GM23338 (cell line): ENCODE results near the gene ZNF662. TPM values are rescaled to one million over a fixed set of nuclear protein-coding genes. Genes with fewer than 3 reads are reported as not detected.

Experiments
- ATAC-seq: fragments of 200-7000 bp; cut with Tn5 transposase; 3 replicates; pipeline ENCODE4 v1.9.1; 2020
- DNase-seq: peaks from one replicate; pipeline ENCODE4 v3.0.0-alpha.2; 2015; ENCODE audit warnings: low spot score
- H2AFZ ChIP-seq: fragments of 200-600 bp; sonication (generic); 2 replicates; pipeline ENCODE4 v1.8.0; 2016; ENCODE audit warnings: antibody characterized with exemption, mild to moderate bottlenecking, moderate library complexity
- H3F3A ChIP-seq: fragments of 200-600 bp; sonication (generic); replicated peaks from 2 replicates; pipeline ENCODE4 v1.8.0; 2017; ENCODE audit warnings: antibody characterized with exemption, mixed run types, low read depth
- H3K27ac ChIP-seq: fragments of 200-600 bp; sonication (generic); 2 replicates; pipeline ENCODE4 v1.6.1; 2016; ENCODE audit warnings: low read depth
- H3K27me3 ChIP-seq: fragments of 200-600 bp; sonication (generic); 2 replicates; pipeline ENCODE4 v1.8.0; 2016; ENCODE audit warnings: mild to moderate bottlenecking, mixed run types, moderate library complexity; ENCODE audit not compliant: insufficient read depth
- H3K36me3 ChIP-seq: fragments of 200-600 bp; sonication (generic); 2 replicates; pipeline ENCODE4 v1.8.0; 2016; ENCODE audit warnings: mild to moderate bottlenecking; ENCODE audit not compliant: insufficient read depth
- H3K4me1 ChIP-seq: fragments of 200-600 bp; sonication (generic); 2 replicates; pipeline ENCODE4 v1.8.0; 2016; ENCODE audit warnings: mild to moderate bottlenecking, moderate library complexity; ENCODE audit not compliant: insufficient read depth
- H3K4me2 ChIP-seq: fragments of 200-600 bp; sonication (generic); 2 replicates; pipeline ENCODE4 v1.7.1; 2017; ENCODE audit warnings: mixed run types
- H3K4me3 ChIP-seq: fragments of 200-600 bp; sonication (generic); 2 replicates; pipeline ENCODE4 v1.6.1; 2016; ENCODE audit warnings: mixed run types
- H3K79me2 ChIP-seq: fragments of 200-600 bp; sonication (generic); replicated peaks from 2 replicates; pipeline ENCODE4 v1.8.0; 2017; ENCODE audit warnings: mild to moderate bottlenecking; ENCODE audit not compliant: insufficient read depth
- H3K9me2 ChIP-seq: fragments of 200-600 bp; sonication (generic); 2 replicates; pipeline ENCODE4 v1.8.0; 2017; ENCODE audit not compliant: insufficient read depth
- H4K20me1 ChIP-seq: fragments of 200-600 bp; sonication (generic); replicated peaks from 2 replicates; pipeline ENCODE4 v1.8.0; 2017; ENCODE audit warnings: mild to moderate bottlenecking; ENCODE audit not compliant: insufficient read depth
- H3K27ac Mint-ChIP-seq: 2 replicates; pipeline ENCODE4 v1.8.0; 2020; ENCODE audit warnings: inconsistent platforms, mild to moderate bottlenecking, moderate library complexity, mixed read lengths
- H3K27me3 Mint-ChIP-seq: 3 replicates; pipeline ENCODE4 v1.8.0; 2022; ENCODE audit warnings: low read depth, mild to moderate bottlenecking, moderate library complexity, mixed read lengths, inconsistent platforms; ENCODE audit not compliant: insufficient read depth, poor library complexity
- H3K36me3 Mint-ChIP-seq: 3 replicates; pipeline ENCODE4 v1.8.0; 2021; ENCODE audit warnings: low read depth, mild to moderate bottlenecking, inconsistent platforms, moderate library complexity, mixed read lengths
- H3K4me1 Mint-ChIP-seq: 3 replicates; pipeline ENCODE4 v1.8.0; 2020; ENCODE audit warnings: mild to moderate bottlenecking, inconsistent platforms, mixed read lengths
- H3K4me3 Mint-ChIP-seq: 3 replicates; pipeline ENCODE4 v1.8.0; 2021; ENCODE audit warnings: moderate library complexity, mild to moderate bottlenecking, inconsistent platforms, mixed read lengths
- H3K9me3 Mint-ChIP-seq: 3 replicates; pipeline ENCODE4 v1.8.0; 2020; ENCODE audit warnings: moderate library complexity, mild to moderate bottlenecking, inconsistent platforms, mixed read lengths
- CREB1 ChIP-seq: fragments of 250-450 bp; sonication (Bioruptor Pico); IDR thresholded peaks from 2 replicates; pipeline ENCODE4 v1.5.0; 2020; ENCODE audit warnings: low read depth, mild to moderate bottlenecking, moderate library complexity
- EZH2phosphoT487 ChIP-seq: fragments of 200-600 bp; sonication (generic); IDR thresholded peaks from one replicate; pipeline ENCODE4 v1.8.1; 2018; ENCODE audit warnings: antibody characterized with exemption; ENCODE audit not compliant: unreplicated experiment
- NANOG ChIP-seq: IDR thresholded peaks from 2 replicates; pipeline ENCODE4 v1.6.1; 2016; ENCODE audit warnings: antibody characterized with exemption, borderline replicate concordance
- POLR2AphosphoS5 ChIP-seq: IDR thresholded peaks from 2 replicates; pipeline ENCODE4 v1.6.1; 2016; ENCODE audit warnings: antibody characterized with exemption, low read depth
- STAT1 ChIP-seq: IDR thresholded peaks from one replicate; pipeline ENCODE4 v1.6.1; 2016; ENCODE audit warnings: antibody characterized with exemption; ENCODE audit not compliant: unreplicated experiment
- ZNF331 ChIP-seq: fragments of 250-450 bp; sonication (Bioruptor Pico); IDR thresholded peaks from 2 replicates; pipeline ENCODE4 v1.5.0; 2020; ENCODE audit warnings: low read depth, mild to moderate bottlenecking, moderate library complexity
- polyA plus RNA-seq: library from polyadenylated mRNA; unstranded; fragments of >200 nt; fragmentation: Nextera tagmentation; extraction: Ambion mirVana; gene quantifications from 2 replicates; pipeline ENCODE4 v1.2.1, GENCODE V29; 2016
- total RNA-seq: library from RNA; depleted of rRNA; stranded (reverse); fragments of >200 nt; shearing (Covaris generic); gene quantifications from 2 replicates; pipeline ENCODE4 v1.2.3, GENCODE V29; 2014
- TF ChIP-seq, protein P1 (sequence below): fragments of 250-450 bp; sonication (Bioruptor Pico); IDR thresholded peaks from 2 replicates; pipeline ENCODE4 v1.5.0; 2020; ENCODE audit warnings: mild to moderate bottlenecking, moderate library complexity

Gene ZNF662
- total and polyA plus RNA-seq, 2 experiments from 2014 or later = 0.84 to 1.5 TPM

DNA sequence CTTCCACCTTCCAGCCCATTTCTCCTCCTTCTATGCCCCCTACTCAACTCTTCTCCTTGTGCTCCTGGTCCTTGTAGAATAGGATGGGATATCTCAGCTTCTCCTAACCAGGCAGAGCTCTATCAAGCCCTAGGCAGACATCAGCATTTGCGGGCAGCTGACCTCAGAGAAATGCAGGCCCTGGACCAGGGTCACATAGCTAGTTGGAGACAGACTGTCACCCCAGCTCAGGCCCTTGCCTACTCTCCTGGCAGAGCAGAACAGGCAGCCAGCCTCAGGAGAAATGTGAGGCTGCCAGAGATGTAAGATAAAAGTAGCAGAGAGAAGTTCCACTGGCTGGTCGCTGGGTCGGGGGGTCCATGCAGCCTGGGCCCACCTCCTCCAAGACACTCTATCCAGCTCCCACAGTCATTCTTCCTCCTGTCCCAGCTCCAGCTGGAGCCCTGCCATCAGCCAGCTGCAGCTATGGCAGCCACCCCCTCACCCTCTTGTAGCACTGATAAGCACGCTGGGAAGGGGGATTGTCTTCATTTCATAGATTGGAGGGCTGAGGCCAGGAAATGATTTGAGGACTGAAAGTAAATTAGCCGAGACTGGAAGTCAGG lies 34.2 kb upstream of the ZNF662 start (continued):
- TF ChIP-seq, protein P1, sequence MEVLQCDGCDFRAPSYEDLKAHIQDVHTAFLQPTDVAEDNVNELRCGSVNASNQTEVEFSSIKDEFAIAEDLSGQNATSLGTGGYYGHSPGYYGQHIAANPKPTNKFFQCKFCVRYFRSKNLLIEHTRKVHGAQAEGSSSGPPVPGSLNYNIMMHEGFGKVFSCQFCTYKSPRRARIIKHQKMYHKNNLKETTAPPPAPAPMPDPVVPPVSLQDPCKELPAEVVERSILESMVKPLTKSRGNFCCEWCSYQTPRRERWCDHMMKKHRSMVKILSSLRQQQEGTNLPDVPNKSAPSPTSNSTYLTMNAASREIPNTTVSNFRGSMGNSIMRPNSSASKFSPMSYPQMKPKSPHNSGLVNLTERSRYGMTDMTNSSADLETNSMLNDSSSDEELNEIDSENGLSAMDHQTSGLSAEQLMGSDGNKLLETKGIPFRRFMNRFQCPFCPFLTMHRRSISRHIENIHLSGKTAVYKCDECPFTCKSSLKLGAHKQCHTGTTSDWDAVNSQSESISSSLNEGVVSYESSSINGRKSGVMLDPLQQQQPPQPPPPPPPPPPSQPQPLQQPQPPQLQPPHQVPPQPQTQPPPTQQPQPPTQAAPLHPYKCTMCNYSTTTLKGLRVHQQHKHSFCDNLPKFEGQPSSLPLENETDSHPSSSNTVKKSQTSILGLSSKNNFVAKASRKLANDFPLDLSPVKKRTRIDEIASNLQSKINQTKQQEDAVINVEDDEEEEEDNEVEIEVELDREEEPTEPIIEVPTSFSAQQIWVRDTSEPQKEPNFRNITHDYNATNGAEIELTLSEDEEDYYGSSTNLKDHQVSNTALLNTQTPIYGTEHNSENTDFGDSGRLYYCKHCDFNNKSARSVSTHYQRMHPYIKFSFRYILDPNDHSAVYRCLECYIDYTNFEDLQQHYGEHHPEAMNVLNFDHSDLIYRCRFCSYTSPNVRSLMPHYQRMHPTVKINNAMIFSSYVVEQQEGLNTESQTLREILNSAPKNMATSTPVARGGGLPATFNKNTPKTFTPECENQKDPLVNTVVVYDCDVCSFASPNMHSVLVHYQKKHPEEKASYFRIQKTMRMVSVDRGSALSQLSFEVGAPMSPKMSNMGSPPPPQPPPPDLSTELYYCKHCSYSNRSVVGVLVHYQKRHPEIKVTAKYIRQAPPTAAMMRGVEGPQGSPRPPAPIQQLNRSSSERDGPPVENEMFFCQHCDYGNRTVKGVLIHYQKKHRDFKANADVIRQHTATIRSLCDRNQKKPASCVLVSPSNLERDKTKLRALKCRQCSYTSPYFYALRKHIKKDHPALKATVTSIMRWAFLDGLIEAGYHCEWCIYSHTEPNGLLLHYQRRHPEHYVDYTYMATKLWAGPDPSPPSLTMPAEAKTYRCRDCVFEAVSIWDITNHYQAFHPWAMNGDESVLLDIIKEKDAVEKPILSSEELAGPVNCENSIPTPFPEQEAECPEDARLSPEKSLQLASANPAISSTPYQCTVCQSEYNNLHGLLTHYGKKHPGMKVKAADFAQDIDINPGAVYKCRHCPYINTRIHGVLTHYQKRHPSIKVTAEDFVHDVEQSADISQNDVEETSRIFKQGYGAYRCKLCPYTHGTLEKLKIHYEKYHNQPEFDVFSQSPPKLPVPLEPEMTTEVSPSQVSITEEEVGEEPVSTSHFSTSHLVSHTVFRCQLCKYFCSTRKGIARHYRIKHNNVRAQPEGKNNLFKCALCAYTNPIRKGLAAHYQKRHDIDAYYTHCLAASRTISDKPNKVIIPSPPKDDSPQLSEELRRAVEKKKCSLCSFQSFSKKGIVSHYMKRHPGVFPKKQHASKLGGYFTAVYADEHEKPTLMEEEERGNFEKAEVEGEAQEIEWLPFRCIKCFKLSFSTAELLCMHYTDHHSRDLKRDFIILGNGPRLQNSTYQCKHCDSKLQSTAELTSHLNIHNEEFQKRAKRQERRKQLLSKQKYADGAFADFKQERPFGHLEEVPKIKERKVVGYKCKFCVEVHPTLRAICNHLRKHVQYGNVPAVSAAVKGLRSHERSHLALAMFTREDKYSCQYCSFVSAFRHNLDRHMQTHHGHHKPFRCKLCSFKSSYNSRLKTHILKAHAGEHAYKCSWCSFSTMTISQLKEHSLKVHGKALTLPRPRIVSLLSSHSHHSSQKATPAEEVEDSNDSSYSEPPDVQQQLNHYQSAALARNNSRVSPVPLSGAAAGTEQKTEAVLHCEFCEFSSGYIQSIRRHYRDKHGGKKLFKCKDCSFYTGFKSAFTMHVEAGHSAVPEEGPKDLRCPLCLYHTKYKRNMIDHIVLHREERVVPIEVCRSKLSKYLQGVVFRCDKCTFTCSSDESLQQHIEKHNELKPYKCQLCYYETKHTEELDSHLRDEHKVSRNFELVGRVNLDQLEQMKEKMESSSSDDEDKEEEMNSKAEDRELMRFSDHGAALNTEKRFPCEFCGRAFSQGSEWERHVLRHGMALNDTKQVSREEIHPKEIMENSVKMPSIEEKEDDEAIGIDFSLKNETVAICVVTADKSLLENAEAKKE = no peak
- TF ChIP-seq ZNF331 (CRISPR knock-in tag) = no peak
- no peak for TF ChIP-seq STAT1
- no peak for TF ChIP-seq EZH2phosphoT487

DNA sequence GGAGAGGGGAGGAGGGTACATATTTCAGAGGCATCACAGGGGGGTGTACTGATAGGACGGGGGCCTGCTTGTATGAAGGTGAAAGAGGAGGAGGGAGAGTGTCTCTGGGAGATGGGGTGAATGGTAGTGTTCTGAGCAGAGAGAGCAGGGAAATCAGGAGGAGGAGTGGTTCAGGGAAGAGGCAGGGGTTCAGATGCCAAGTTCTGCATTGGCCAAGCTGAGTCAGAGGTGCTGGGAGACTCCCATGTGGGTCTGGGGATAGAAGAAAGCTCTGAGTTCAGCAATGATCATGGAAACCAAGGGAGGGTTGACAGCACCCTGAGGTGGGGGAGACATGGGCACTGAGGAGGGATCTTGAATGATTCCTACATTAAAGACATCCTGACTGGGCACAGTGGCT lies 33.2 kb upstream of the ZNF662 start:
- H2AFZ ChIP-seq = no peak overlapping the region
- 0 out of 2 replicates have a peak, but pooled peaks cover 4% of the 10 kb centered on the region for H3K9me2 ChIP-seq
- DNase-seq = no peak
- H3K27me3 ChIP-seq = no peaks in the 10 kb centered on the region
- no peak overlapping the region for H3K4me3 ChIP-seq
- no peak overlapping the region for H3K4me3 Mint-ChIP-seq
- H4K20me1 ChIP-seq = no peaks in the 10 kb centered on the region
- H3K4me2 ChIP-seq = no peak overlapping the region
- no peaks in the 10 kb centered on the region for H3K79me2 ChIP-seq
- no peak overlapping the region for H3K27ac ChIP-seq
- TF ChIP-seq, protein P1 = no peak
- TF ChIP-seq NANOG (no peak), POLR2AphosphoS5 (no peak), CREB1 (CRISPR knock-in tag) (no peak)
- no peaks in the 10 kb centered on the region for H3K36me3 ChIP-seq
- ATAC-seq = no peak
- peaks cover 9% of the 10 kb centered on the region for H3K27me3 Mint-ChIP-seq
- no peaks in the 10 kb centered on the region for H3K4me1 Mint-ChIP-seq
- no peaks in the 10 kb centered on the region for H3K9me3 Mint-ChIP-seq
- no peaks in the 10 kb centered on the region for H3K36me3 Mint-ChIP-seq
- H3F3A ChIP-seq = no peaks in the 10 kb centered on the region
- H3K27ac Mint-ChIP-seq = no peak overlapping the region
- H3K4me1 ChIP-seq = no peaks in the 10 kb centered on the region
